Upper lobe of left lung (tissue), 4 donors: Measurements from ENCODE around the gene MAPK12.

Experiments
- EP300 ChIP-seq, 4 donors: sonication (generic); formaldehyde crosslinking; IDR thresholded peaks; one replicate each; pipeline ENCODE4 v1.5.1; 2017; ENCODE audit warnings: antibody characterized with exemption in 4 of 4, control low read depth in 2 of 4
- POLR2A ChIP-seq, 4 donors: fragments of 450-650 bp; IDR thresholded peaks; one replicate each; pipeline ENCODE4 v1.5.1; 2016 to 2017; ENCODE audit warnings: antibody characterized with exemption in 4 of 4, mild to moderate bottlenecking in 2 of 4
- POLR2AphosphoS5 ChIP-seq, 2 donors: sonication (generic); formaldehyde crosslinking; IDR thresholded peaks; one replicate each; pipeline ENCODE4 v1.5.1; 2017; ENCODE audit warnings: antibody characterized with exemption in 2 of 2
- TF ChIP-seq, protein P1 (sequence below), 6 experiments: fragments of 450-650 bp in 4 of 6; fragments of 200-600 bp in 2 of 6; sonication (generic) in 2 of 6; IDR thresholded peaks; one replicate each; pipeline ENCODE4 v1.5.1; 2016 to 2019; ENCODE audit warnings: antibody characterized with exemption in 6 of 6

DNA sequence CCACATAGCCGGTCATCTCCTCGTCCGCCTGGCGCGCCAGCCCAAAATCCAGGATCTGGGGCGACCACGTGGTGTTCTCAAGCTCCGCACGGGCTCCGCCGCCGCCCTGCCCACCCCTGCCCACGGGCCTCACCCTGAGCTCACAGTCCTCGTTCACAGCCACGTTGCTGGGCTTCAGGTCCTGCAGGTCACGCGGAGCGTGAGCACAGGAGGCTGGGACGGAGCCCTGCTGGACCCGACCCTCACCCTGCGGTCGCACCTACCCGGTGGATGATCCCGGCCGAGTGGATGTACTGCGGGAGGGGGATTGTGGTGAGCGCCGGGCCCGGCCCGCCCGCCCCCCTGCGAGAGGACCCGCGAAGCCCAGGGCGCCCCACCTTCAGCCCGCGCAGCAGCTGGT, 5.5 kb upstream of the MAPK12 start:
- no peak for TF ChIP-seq POLR2A (IDR thresholded peaks at IDR 0.05)
- TF ChIP-seq, protein P1, sequence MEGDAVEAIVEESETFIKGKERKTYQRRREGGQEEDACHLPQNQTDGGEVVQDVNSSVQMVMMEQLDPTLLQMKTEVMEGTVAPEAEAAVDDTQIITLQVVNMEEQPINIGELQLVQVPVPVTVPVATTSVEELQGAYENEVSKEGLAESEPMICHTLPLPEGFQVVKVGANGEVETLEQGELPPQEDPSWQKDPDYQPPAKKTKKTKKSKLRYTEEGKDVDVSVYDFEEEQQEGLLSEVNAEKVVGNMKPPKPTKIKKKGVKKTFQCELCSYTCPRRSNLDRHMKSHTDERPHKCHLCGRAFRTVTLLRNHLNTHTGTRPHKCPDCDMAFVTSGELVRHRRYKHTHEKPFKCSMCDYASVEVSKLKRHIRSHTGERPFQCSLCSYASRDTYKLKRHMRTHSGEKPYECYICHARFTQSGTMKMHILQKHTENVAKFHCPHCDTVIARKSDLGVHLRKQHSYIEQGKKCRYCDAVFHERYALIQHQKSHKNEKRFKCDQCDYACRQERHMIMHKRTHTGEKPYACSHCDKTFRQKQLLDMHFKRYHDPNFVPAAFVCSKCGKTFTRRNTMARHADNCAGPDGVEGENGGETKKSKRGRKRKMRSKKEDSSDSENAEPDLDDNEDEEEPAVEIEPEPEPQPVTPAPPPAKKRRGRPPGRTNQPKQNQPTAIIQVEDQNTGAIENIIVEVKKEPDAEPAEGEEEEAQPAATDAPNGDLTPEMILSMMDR (IDR thresholded peaks at IDR 0.05): no peak
- no peak for TF ChIP-seq EP300 (IDR thresholded peaks at IDR 0.05)
- TF ChIP-seq POLR2AphosphoS5 (IDR thresholded peaks at IDR 0.05): no peak
